ENCODE data around the gene SMCO4.

Gene SMCO4

DNA sequence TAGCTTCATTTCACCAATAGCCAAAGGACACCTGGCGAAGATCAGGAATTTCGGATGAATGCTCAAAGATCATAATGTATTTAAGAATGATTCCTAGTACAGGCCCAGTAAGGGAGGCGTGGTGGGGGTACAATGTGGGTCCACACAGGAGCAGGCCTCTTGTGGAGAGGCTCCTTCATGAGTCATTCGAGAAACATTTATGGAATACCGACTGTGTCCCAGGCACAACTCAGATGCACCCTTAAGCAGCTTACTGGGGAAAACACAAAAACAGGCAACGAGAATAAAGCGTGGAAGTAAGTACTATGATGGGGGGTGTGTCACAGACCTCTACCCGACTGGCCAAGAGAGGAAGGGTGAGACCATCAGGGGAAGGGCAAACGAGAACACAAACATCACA lies 44.5 kb downstream of the SMCO4 start:
- DNase-seq, result no peak

- no peak for DNase-seq
Measured at GRCh38 chr11:93498161-93498560, 45.0 kb downstream of the SMCO4 start.

- no peak for DNase-seq
Measured at GRCh38 chr11:93497596-93497995, 45.6 kb downstream of the SMCO4 start.

DNA sequence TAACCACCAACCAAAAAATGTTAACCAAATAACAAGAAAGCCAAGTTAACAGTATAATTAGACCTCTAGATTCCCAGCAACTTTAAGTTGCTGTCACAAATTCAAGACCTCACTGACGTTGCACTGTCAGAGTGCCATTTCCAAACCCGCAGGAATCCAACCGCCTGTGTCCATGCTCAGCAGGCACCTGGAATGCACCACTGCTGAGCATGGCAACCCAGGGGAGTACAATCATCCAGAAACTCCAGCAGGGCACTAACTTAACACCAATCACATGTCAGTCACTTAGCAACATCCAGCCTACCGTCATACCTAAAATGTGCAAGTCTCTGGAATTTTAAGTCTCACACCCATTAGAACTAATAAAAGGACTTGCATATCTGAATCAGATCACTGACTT lies 48.8 kb downstream of the SMCO4 start:
- DNase-seq, result no peak

DNA sequence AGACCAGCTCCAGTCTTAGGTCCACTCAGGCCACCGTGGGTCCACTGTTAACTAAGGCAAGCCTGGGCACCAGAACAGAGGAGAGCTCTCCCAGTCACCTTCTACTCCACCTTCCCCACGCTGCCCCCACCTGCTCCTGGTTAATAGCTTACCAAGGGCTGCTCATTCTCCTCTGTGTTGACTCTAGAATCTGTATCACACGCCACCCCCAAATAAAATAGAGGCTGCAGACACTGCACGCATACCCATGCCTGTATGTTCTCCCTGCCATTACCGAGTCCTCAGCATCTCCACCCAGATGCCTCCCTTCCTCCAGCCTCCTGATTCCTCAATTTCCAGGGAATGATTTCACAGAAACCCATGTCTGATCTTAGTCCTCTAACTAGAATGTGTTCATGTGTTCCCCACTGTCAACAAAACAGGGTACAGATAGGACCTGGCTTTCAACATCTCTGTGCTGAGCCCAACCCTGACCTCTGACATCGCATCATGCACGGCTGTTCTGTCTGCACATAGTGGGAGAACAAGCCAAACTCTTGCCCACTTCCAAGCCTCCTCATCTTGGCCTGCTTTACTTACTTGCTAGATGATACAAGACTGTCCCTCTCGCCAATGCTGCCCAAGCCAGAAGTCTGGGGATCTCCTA lies 49.8 kb downstream of the SMCO4 start:
- no peak for DNase-seq

- DNase-seq, result no peak
Measured at GRCh38 chr11:93492464-93493251, 50.5 kb downstream of the SMCO4 start.

DNA sequence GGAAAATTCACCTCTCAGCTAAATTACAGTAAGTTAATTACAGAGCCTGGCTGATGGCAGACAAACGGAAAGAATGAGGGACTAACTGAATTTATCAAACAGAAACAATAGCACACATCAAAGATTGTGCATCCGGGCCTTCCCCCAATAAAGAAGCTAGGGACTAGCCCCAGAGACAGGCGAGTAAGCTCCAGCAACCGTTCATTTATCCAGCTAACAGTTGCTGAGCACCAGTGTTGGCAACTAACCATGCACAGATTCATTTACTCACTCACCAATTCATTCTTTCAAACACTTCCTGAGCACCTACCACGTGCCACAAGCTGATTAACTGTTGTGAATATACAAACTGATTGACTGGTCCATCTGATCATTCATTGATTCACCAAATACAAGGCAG lies 51.2 kb downstream of the SMCO4 start:
- no peak for DNase-seq

DNA sequence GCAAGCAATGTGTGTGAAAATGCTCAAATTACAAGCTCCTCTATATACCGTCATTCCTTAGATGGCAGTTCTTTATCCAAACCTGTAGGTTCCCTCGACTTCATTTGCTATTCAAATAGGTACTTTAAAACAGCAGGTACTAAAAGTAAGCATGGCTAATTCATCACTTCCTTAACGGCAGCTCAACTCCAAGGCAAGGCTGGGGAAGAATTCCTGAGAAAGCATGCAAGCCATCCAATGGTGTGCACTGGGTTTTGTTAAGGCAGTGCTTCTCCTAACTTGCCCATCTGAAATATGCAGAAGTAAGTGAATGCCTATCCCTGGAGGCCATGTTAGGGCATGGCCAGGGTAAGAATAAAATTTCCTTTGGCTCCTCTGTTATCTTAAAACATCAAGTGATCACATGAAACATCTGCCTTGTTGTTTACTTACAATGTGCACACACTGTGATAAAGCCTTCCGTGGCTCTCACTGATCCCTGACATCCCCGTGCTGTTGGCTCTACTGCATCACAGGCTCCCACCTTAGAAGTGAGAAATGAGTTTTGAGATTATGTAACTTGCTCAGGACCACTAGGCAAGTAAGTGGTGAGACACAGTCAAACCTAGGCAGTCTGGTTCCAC lies 52.1 kb downstream of the SMCO4 start:
- no peak for DNase-seq

- no peak for DNase-seq
Measured at GRCh38 chr11:93489841-93490240, 53.4 kb downstream of the SMCO4 start.

DNA sequence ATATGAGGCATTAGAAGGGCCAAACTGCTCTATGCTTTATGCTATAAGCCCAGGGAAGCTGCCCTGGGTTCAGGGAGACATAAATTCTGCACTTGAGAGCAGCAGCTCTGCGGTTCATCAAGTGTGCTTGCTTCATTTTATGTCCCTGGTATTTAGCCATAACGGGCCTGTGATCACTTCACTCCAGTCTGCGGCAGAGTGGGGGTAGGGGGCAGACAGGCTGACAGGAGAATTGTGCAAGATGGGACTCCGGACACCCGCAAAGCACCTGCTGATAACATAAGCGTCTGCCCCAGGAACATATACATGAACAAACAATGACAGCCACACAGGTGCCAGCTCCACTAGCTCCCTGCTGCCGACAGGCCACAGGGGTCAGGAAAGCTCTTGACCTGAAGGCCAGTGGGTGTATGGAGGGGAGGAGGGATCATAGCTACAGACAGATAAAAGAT lies 56.1 kb downstream of the SMCO4 start:
- DNase-seq, result no peak

GRCh38 chr11:93485983-93486382 lies 57.2 kb downstream of the SMCO4 start:
- DNase-seq, result no peak

DNA sequence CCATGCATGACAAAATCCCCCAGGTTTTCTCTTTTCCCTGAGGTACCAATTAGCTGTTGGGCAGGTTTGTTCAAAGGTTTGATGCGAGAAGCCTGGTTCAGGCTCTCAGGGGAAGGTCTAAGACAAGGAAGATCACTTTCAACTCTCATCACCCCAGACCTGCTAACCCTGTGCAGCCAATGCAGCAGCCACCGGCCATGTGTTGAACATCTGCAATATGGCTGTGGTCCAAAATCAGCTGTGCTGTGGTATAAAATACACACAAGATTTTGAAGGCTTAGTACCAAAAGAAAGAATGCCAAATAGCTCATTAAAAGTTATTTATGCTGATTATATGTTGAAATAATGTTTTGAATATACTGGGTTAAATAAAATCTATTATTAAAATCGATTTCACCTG lies 58.5 kb downstream of the SMCO4 start:
- no peak for DNase-seq

- no peak for DNase-seq
Measured at GRCh38 chr11:93482556-93482955, 60.6 kb downstream of the SMCO4 start.

DNA sequence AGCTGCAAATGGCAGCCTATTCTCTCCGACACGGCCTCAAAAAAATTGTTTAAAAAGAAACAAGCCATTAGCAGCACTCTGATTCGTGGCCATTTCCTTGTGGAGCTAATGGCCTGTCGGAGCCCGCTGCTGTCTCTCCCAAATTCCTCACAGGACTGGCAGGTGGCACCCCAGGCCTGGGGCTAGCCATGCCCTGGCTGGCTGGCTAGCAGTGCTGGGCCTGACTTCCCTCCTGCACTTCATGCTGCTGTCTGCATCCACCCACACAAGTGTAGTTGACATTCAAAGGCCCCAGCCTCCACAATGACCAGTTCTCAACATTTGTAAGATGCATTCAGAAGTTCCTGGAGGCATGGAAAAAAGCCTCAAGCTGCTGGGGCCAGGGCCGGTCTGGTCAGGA lies 61.5 kb downstream of the SMCO4 start:
- no peak for DNase-seq

DNA sequence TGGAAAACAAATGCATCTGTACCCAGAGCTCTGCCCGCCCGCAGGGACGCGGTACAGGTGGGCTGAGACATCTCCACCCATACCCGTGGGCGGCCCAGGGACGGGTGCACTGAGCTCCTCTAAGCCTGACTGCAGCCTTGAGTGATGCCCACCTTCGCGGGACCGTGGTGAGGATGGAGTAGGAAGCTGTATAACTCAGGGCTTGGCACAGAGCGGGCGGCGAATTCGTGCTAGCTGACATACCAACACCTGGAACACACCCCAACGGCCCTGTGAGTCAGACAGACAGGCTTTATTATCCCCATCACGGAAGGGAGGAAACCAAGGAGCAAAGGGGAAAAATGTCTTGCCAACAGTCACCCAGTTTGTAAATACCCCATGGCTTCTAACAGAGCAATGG lies 61.9 kb downstream of the SMCO4 start:
- no peak for DNase-seq

- no peak for DNase-seq
Measured at GRCh38 chr11:93480756-93481155, 62.4 kb downstream of the SMCO4 start.

- no peak for DNase-seq
Measured at GRCh38 chr11:93480256-93480655, 62.9 kb downstream of the SMCO4 start.

DNA sequence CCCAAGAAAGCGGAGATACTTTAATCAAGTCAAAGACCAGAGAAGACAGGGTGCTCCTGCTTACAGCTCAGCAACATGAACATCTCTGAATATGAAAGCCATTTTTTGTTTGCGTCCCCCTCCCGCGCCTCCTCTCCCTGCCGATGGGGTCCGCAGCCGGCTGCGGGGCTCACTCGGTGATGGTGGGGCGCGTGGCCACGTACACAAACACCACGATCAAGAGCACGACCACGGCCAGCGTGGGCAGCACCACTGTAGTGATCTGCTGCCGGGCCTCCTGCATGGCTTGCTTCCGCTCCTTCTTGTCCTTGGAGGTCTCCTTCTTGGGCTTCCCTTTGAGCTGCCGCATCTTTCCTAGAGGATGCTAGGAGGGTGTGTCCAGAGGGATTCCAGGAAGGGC lies 64.3 kb downstream of the SMCO4 start:
- DNase-seq, result no peak

GRCh38 chr11:93477684-93478234 lies 65.4 kb downstream of the SMCO4 start:
- DNase-seq, result no peak

- DNase-seq, result no peak
Measured at GRCh38 chr11:93476796-93477195, 66.4 kb downstream of the SMCO4 start.

- DNase-seq, result no peak
Measured at GRCh38 chr11:93474123-93474522, 69.1 kb downstream of the SMCO4 start.

- DNase-seq, result no peak
Measured at GRCh38 chr11:93468290-93468689, 74.9 kb downstream of the SMCO4 start.

DNA sequence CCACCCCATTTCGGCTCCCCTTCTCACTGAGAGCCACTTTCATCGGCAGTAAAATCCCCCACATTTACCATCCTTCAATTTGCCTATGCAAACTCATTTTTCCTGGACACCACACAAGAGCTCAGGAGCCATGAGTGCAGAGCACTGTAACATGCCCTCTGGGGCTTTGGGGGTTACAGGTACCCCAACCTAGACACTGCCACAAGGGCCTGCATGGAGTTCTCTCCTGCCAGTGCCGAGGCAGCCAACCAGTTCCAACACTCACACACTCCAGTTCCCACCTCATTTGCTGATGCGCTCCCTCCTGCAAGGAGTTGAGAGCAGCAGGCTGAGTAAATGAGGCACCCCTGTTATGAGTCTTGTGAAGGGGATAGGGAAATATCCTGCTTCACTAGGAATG lies 76.1 kb downstream of the SMCO4 start:
- DNase-seq, result no peak

All from NCI-H1436 treated with DMSO at 0.1 percent for 48 hours (cell line).